Measurements from ENCODE around the gene PAX7.
"Not testable (repeated sequence)": the region's sequence is repeated elsewhere in the genome, so short reads cannot be mapped to it uniquely, and the experiment has no call there.

Gene PAX7
- total RNA-seq: 0 to 0.18 (median 0.09) reads per million in 4 experiments

DNA sequence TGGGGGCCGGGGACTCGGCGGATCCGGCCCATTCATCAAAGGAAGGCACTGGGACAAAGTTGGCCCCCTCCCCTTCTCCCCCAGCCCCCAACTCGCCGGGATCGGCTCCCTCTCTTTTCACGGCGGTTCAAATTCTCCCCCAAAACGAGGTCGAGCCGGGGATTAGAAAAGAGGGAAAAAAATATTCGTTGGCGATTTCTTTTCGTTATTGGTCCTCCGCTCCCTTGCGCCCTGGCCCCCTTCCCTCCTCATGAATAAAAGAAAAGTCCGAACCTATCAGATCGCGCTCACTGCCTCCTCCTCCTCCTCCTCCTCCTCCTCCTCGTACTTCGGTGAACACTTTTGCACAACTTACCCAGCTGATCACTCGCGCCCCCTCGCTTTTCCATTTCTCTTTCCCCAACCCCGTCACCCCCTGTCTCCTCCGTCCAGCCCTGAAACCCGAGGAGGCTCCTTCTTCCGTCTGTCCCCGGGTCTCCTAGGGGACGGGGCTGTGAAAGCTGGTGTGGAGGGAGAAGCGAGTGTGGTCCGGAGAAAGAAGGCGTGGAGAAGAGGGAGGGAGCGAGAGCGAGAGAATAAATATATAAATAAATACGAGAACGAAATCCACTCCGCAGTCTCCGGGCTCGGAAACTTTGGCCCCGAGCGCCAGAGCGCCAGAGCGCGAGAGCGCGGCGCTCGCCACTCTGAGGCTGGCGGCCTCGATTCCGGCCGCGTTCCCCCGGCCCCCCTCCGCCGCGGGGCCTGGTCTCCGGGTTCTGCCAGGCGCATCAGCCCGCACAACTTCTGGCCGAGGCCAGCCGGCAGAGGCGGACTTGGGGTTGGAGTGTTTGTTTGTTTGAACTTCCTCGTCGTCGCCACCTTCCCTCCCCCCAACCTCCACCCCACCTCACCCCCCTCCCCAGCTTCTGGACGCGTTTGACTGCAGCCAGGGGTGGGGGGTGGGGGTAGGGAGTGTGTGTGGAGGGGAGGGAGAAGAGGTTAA, at the start of gene PAX7:
Gene PAX7 (plus strand): TSS at position 336 of the 985 bp plus-strand sequence. CDS start 758 bp downstream, outside the sequence.
- DNase-seq: no peak

DNA sequence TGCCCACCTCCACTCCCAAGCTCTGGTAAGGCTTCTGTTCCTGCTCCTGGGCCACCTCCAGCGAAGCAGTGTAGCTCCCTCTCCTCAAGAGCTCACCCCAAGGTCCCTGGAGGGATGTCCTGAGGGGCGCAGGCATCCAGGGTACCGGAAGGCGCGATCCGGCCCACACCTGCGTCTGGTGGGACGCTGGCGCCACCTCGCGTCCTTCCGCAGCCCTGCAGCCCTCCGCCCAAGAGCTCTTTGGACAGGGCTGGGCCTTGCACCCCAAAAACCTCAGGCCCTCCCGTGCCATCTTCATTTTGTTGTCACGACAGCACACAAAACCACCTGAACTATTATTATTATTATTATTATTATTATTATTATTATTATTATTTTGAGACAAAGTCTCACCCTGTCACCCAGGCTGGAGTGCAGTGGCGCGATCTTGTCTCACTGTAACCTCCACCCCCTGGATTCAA, 49.2 kb upstream of the PAX7 start:
- DNase-seq: no peak

DNA sequence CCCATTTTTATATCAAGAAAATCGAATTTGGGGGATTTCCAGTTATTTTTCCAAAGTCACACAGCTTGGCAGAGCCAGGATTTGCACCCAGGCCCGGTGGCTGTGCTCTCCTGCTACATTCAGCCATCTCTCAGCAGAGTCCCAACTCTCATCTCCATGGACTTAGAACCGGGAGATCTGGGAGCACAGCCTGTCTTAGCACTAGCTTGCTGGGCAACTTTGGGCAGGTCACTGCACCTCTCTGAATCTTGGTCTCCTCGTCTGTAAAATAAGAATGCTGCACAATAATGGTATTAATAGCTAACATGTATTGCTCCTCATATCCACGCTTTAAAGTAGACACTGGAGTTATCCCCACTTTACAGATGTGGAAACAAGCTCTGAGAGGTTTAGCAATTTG, 47.8 kb upstream of the PAX7 start:
- no peak for DNase-seq

DNA sequence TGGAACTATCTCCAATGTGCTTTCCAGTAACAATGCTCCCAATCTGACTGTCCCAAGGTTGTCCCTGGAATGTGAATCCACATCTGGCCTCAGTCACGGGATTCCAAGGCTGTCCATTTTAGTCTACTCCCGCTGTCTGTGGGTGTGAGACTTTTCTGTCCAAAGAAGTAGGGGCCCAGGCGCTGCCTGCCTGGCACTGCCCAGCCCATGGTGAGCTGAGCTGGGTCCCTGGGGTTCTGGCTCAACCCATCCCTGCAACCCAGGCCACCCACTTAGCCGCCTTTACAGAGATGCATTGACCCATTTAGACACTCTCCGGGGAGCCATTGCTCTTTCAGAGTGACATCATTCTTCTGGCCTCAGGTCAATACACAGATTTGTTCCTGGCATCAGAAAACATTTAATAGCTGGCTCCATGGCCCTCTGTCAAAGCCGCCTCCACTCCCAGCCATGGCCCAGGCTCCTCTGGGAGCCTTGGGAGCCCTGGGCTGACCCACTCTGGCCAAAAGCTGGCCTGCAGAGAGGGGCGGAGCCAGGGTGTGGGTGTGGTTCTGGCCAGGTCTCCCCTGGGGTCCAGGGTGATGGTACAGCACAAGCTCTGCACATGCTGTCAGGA, 47.2 kb upstream of the PAX7 start:
- DNase-seq: no peak

DNA sequence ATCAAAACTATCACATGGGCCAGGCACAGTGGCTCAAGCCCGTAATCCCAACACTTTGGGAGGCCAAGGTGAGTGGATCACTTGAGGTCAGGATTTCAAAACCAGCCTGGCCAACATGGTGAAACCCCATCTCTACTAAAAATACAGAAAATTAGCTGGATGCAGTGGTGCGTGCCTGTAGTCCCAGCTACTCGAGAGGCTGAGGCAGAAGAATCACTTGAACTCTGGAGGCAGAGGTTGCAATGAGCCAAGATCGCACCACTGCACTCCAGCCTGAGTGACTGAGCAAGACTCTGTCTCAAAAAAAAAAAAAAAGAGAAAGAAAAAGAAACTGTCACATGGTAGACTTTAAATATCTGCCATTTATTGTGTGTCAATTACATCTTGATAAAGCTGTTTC, 44.6 kb upstream of the PAX7 start:
- DNase-seq: not testable (repeated sequence)

DNA sequence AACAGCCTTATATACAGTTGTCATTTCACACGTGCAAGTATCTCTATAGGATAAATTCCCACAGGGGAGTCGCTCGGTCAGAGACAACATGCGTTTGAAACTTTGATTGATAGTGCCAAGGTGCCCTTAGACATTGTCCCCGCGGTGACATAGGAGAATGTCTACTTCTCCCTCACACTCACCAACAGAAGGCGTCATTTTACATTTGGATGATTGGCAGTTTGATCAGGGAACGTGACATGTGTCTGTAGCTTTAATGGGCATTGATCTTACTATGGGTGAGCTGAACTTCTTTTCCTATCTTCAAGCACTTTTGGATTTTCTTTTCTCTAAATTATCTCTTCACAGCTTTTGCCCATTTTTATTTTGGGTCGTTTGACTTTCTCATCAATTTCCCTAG, 42.6 kb upstream of the PAX7 start:
- DNase-seq: no peak

DNA sequence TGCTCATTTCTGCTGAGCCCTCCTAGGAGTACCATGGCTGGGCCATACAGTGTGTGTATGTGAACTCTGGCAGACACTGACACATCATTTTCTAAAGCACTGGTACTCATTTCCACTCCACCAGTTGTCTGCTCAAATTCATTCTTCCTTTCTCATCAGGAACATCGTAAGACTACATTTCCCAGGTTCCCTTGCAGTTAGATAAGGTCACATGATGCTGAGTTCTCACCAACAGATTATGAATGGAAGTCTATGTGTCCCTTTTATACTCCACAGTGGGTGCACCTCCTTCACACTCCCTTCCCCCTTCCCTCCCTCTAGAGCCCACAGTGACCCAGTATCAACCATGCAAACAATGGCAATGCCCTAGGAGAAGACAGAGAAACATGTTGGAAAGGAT, 38.3 kb upstream of the PAX7 start:
- DNase-seq: no peak

DNA sequence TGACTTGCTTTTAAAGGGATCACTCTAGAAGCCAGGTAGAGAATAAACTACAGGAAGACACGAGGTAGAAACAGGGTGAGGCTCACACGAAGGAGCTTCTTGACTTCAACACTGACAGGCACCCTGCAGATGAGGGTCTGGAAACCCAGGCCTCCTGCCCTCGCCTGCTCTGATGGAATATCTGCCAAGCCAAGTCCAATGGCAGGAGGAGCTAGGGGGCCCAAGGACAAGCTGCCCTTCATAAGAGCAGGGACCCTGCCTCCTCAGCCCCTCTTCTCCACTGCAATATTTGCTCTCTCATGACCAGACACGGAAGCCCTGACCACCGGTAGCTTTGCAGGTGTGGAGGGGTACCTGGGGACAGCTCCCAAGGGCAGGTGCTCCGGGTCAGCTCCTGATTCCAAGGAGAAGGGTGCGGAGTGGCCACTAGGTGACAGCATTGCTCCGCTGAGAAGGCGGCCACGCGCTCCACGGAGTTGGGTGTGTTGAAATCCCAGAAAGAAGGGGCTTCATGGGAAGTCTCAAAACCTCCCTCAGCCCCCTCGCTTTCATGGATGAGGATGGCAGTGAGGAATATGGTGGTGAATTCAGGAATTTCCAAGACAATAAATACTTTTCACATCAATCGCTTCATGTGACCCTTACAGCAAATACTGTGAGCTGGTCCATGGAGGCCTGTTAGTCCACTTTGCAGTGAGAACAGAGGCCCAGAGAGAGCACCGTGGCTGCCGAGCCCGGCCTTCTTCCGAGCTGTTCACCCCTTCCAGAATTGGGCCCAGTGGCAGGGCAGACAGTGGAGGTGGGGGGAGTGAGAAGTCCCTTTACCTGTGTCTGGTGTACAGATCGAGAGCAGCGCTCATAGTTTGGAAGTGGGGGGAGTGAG, 33.2 kb upstream of the PAX7 start:
- DNase-seq: peak; percentile 48

DNA sequence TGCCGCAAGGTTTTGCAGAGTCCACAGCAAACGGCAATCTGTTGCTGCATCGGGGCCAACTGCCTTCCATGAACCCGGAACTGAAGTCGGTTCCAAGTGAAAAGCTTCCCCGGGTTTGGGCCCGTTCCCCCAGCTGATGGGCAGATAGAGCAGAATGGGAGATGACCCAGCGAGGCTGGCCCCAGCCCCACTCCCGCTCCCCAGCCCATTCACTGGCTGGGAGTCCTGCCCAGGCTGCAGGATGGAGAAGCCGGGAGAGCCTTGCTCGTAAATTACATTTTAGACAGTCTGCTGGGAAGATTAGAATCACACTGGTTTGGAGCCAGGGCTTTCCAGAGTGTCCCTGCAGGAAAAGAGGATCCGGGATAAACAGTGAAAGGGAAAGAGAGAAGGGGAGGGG, 31.6 kb upstream of the PAX7 start:
- DNase-seq: no peak

DNA sequence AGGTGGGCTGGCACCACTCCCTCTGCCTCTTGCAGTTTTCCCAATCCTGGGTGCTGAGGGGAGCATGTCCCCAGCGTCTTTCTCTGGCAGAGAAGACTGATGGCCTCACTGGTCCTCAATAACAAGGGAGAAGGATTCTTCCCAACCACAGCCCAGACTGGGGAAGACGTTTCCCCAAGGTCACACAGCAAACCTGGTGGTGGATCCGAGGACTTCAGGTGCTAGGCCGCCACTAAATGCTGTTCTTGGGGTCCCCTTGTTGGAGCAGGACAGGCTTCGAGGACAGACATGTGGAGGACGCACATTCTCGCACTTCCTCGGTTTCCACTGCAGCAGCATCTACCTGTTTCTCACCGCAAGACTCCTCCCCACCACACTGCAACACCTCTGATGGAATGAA, 30.9 kb upstream of the PAX7 start:
- no peak for DNase-seq

DNA sequence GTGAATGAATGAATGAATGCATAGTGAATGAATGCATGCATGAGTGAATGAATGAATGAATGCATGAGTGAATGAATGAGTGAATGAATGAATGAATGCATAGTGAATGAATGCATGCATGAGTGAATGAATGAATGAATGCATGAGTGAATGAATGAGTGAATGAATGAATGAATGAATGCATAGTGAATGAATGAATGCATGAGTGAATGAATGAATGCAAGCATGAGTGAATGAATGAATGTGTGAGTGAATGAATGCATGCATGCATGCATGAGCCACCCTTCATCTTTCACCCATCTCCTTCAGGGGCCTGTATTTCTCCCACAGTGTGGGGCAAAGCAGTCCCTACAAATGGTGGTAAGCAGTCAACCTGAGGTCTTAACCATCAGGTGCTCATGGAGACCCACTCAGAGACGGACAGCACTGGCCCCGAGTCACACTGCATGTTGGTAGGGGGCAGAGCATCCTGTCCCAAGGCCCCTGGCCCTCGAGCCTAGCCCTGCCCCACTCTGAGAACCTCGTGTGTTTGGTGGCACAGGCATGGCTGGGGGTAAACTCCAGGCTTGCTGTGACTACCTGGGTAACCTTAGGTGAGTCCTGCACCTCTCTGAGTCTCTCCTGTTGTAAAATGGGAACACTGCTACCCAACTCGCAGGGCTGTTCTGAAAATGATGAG, 28.0 kb upstream of the PAX7 start:
- DNase-seq: no peak

DNA sequence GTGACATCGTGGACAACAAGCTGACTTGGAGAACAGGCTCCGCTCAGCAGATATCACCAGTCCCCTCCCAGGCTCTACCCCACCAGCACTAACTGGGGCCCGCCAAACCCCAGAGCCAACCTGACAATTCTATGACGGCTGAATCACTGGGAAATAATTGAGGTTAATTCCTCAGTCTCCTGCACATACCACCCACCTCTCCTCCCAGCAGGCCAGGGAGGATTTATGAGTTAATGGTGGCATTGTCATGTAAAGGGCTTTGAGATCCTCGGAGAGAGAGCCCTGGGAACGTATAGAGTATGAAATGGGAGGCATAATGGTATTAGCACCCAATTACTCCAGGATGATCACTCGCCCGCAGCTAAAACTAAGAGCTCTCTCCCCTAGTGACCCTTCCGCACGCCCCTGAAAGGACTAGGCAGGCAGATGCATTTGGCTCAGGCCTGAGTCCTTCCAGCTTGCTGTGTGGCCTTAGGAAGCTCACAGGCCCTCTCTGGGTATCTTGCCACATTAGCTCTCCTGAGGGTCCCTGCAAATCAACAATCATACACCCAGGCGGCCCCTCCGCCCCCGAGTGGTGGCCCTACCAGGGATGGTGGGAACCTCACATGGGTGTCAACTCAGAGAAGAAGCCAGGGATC, 27.3 kb upstream of the PAX7 start:
- DNase-seq: no peak

DNA sequence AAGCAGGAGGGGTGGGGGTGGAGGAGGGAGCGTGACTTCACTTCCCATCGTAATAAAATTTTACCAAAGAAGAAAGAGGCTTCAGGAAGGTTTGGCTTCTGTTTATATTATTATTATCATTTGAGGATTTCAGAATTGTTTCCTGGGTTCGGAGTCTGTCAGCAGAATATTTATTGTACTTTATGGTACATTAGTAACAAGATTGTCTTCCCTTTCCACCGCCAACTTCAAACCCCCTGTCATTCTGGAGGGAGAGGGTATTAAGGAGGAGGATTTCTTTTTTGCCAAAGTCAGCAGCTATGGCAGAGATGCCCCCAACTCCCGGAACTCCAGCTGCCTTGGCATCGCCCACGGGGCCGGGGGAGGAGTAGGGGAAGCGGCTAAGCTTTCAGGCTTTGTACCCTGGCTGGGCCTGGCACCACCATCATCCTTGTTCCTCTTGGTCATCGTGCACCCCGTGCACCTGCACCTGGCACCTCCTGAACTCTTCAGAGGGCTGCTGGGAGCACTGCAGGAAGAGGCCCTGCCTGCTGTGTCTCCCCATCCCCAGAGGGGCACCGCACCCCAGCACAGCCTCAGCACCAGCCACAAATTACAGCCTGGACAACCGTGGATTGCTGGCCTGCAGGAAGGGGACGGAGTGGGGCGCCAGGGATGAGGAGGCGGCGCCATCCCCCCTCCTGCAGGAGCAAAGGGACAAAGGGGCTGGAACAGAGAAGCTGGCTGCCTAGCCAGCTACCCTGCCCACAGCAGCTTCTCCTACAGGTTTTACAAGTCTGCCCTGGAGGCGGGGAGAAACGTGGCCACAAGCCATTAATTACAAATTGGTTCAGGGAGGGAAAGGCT, 24.0 kb upstream of the PAX7 start:
- DNase-seq: no peak

DNA sequence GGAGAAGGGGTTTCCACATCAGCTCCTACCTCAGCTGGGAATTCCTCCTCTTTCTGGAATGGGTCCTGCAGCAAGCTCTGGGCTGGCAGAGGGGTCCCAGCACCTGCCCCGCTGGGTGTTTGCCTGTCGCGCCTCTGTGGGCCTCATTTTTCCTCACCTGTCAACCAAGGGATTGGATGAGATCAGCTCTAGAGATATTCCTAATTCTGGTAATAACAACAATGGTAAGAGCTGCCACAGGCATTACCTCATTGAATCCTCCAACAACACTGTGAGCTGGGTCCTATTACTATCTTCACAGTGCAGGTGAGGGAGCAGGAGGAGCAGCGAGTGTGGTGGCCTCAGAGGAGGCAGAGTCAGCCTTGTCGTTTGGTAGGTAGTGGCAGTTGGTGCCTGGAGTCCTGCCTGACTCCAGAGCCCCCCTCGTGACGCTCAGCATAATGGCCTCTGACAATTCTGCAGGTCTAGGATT, 23.3 kb upstream of the PAX7 start:
- no peak for DNase-seq

DNA sequence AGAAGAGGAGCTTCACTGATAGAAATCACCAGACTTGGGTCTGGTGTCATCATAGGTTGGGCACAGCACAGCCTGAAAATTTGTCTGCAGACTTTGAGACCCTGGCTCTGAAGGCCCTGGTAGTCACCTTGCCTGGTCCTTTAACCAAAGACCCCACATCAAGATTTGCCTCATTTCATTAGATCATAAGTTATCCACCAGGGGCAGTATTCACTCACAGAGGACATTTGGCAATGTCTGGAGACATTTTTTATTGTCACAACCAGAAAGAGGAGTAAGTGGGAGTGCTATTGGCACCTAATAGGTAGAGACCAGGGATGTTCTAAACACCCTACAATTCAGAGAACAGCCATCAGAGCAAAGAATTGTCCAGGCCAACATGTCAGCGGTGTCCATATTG, 22.1 kb upstream of the PAX7 start:
- DNase-seq: no peak

DNA sequence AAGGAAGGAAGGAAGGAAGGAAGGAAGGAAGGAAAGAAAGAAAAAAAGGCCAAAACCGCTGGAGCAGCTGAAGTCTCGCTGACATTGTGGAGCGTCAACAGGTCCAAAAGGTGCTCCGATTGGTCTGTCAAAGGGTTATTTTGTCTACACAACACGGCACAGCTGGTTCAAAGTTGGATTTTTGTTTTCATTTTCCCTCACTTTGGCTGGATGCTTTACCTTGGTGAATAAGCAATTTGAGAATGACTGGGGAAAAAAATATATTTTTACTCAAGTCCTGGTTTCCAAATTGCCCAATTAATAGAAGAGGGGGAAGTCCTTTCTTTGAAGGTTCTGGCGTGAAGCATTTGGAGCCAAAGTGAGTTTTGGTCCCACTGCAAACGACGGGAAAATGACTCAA, 19.3 kb upstream of the PAX7 start:
- DNase-seq: no peak

DNA sequence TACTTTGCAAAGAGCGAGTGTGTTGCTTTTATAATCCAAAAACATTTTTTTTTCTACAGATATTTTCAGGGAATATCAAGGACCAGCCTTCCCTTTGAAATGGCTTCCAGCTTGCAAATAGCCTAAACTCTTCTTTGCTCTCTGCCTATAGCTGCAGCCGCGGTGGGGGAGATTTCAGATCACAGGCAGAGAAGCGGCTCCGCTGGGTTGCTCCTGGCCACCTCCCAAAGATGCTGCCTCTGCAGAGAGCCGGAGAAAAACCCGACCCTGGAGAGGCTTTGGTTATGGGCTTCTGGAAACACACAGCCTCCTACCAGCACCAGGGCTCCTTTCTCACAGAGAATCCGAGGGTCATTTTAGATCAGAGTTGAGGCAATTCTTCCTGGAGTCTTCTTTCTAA, 18.6 kb upstream of the PAX7 start:
- no peak for DNase-seq

DNA sequence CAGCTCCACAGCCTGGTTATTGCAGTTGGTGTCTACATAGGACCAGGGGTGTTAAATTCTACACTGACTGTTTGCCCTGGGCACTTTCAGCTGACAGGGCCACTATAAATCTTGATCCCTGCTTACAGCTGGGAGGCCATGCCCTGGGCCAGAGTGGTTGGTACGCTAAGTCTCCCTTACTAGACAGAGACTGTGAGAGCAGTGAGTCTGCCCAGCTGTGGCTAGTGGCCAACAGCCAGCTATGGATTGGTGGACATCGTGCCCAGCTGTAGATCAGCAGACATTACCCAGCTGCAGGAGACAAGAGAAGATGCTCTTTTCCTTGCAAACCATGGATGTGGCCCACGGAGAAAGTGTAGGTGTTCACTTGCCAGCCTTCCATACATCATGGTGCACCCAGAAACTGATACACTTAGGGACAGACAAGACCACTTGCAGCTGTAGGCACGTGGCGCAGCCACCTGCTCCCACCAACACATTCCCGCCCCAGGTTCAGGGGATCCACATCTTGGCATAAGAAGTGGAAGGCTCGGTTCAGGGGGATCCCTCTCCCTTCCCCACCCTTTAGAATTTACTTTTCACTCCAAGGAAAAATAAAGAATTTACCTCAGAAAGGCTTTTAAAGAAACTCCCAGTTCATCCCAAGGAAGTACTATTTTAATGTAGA, 16.4 kb upstream of the PAX7 start:
- DNase-seq: no peak

DNA sequence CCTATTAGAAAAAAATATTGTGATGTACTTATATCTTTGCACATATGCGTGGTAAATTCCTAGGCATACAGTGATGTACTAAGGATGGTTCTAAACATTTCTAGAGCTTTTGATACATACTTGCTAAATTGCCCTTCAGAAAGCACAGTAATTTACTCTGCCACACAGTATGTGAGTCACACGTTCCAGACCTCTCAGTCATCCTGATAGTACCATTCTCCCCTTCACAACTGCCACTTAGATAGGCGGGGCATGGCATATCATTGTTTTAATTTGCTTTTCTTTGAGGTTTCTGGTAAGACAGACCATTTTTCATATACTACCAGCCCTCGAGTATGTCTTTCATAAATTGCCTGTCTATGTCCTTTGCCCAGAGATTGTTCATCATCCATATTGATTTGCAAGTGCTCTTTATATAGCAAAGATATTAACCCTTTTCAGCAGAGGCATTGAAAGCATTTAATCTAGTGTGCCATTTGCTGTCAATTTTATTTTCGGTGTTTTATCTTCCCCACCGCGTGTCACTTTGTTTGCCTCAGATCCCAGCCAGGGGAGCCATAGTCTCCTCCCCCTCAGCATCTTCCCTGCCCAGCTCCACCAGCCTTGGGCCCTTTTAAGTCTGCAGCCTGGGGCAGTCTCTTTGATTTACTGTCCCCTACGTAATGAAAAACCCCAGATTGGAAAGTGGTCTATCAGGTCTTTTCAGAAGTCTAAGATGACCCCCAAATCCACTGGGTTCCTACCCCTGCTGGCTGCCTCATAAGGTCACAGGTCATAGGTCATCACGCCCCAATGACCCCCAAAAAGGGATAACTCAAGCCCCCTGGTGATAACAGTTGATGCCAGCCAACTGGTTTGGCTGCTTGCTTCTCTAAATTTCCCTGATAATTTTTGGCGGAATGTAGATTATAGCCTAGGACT, 11.8 kb upstream of the PAX7 start:
- no peak for DNase-seq
